Suprapubic skin (tissue), 3 donors: ENCODE results near the gene WFDC12.

Experiments used
- CTCF ChIP-seq, 2 donors: fragments of 200-600 bp in 1 of 2; fragments of 450-650 bp in 1 of 2; sonication (generic) in 1 of 2; IDR thresholded peaks; one replicate each; pipeline ENCODE4 v1.5.1; 2016 to 2019; ENCODE audit warnings: antibody characterized with exemption in 2 of 2, mild to moderate bottlenecking in 1 of 2, moderate library complexity in 1 of 2
- POLR2AphosphoS5 ChIP-seq, 3 donors: sonication (generic); formaldehyde crosslinking; IDR thresholded peaks; one replicate each; pipeline ENCODE4 v1.6.1; 2017; ENCODE audit warnings: antibody characterized with exemption in 3 of 3

- TF ChIP-seq CTCF (IDR thresholded peaks at IDR 0.05) (no peak), POLR2AphosphoS5 (IDR thresholded peaks at IDR 0.05) (no peak)
Measured at GRCh38 chr20:45082468-45082867, 41.8 kb downstream of the WFDC12 start.
